Stomach (tissue), 4 donors: ENCODE measurements around the gene WNT3A.

ENCODE experiments used
- EP300 ChIP-seq: sonication (generic); formaldehyde crosslinking; IDR thresholded peaks from one replicate; pipeline ENCODE4 v1.6.1; 2017; ENCODE audit warnings: antibody characterized with exemption
- POLR2A ChIP-seq, 4 donors: fragments of 450-650 bp; IDR thresholded peaks; one replicate each; pipeline ENCODE4 v1.6.1; 2016; ENCODE audit warnings: antibody characterized with exemption in 4 of 4, control low read depth in 2 of 4, mild to moderate bottlenecking in 1 of 4, moderate library complexity in 1 of 4
- POLR2AphosphoS5 ChIP-seq, 3 donors: sonication (generic); formaldehyde crosslinking; IDR thresholded peaks; one replicate each; pipeline ENCODE4 v1.6.1; 2016; ENCODE audit warnings: antibody characterized with exemption in 3 of 3
- TF ChIP-seq, protein P1 (sequence below), 7 experiments: fragments of 450-650 bp in 4 of 7; fragments of 200-600 bp in 3 of 7; sonication (generic) in 3 of 7; IDR thresholded peaks; one replicate each; pipeline ENCODE4 v1.5.1; 2016 to 2019; ENCODE audit warnings: antibody characterized with exemption in 7 of 7, control low read depth in 2 of 7, mild to moderate bottlenecking in 1 of 7

DNA sequence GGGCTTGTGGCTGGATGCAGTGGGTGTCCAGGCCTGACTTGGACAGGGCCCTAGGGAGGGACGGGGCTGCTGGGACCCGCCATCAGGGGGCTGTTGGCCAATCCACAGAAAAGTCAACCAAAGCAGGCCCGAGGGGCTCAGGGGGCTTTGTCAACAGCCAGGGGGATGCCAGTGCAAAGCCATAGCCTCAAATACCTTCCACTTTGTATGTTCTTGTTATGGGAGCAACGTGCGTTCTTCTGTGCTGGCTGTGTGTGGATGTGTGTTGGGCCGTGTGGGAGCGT lies 40.3 kb downstream of the WNT3A start:
- TF ChIP-seq, protein P1, sequence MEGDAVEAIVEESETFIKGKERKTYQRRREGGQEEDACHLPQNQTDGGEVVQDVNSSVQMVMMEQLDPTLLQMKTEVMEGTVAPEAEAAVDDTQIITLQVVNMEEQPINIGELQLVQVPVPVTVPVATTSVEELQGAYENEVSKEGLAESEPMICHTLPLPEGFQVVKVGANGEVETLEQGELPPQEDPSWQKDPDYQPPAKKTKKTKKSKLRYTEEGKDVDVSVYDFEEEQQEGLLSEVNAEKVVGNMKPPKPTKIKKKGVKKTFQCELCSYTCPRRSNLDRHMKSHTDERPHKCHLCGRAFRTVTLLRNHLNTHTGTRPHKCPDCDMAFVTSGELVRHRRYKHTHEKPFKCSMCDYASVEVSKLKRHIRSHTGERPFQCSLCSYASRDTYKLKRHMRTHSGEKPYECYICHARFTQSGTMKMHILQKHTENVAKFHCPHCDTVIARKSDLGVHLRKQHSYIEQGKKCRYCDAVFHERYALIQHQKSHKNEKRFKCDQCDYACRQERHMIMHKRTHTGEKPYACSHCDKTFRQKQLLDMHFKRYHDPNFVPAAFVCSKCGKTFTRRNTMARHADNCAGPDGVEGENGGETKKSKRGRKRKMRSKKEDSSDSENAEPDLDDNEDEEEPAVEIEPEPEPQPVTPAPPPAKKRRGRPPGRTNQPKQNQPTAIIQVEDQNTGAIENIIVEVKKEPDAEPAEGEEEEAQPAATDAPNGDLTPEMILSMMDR (IDR thresholded peaks at IDR 0.05) = no peak
- TF ChIP-seq EP300 (no peak), POLR2AphosphoS5 (IDR thresholded peaks at IDR 0.05) (no peak), POLR2A (IDR thresholded peaks at IDR 0.05) (no peak)
